Measurements from ENCODE around the gene APBA3. TPM values are rescaled to one million over a fixed set of nuclear protein-coding genes. Genes with fewer than 3 reads are reported as not detected.

APBA3 gene
- total and polyA plus RNA-seq, 2 donors, result 23.7 to 26.1 TPM

DNA sequence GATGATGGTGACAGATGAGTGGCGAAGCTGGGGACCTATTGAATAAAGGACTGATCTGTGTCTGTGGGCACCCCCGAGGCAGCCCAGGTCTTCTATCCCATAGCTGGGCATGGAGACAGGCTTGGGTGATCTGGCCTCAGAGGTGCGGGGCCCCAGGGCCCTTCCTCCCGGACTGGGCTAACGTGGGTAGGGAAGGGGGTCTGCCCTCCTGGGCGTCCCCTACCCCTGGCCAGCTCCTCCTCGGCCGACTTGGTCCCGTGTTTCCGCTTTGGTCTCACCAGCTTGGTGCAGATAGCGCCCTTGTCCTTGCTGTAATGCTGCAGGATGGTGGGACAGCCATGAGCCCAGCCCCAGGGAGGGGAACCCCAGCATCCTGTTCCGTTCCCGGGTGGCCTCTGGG lies 21.4 kb upstream of the APBA3 start:
- H3K27me3 ChIP-seq (ENCODE audit: control insufficient read depth in 2 of 2, insufficient read depth in 1 of 2, low read length in 1 of 2), result peaks cover 31 to 39% of the 10 kb centered on the region in 2 donors
- WGBS, result 92% methylated on average over 13 of the region's 13 CpGs
- no peaks in the 10 kb centered on the region for H3K36me3 ChIP-seq (ENCODE audit: control insufficient read depth in 2 of 2, insufficient read depth in 2 of 2, low read length in 1 of 2)
- DNase-seq (ENCODE audit: low read depth in 6 of 9, low spot score in 9 of 9), result no peak
- peaks cover 0 to 3% of the 10 kb centered on the region in 2 donors for H3K4me1 ChIP-seq (ENCODE audit: control insufficient read depth in 2 of 2, insufficient read depth in 2 of 2, low read length in 2 of 2)
- H3K4me3 ChIP-seq (ENCODE audit: low read length in 2 of 2), result no peak overlapping the region
- peaks cover 11 to 51% of the 10 kb centered on the region in 2 donors for H3K9me3 ChIP-seq (ENCODE audit: control insufficient read depth in 2 of 2, insufficient read depth in 1 of 2, low read length in 1 of 2)
- no peak overlapping the region for H3K27ac ChIP-seq (ENCODE audit: low read depth in 1 of 2, low read length in 1 of 2)

DNA sequence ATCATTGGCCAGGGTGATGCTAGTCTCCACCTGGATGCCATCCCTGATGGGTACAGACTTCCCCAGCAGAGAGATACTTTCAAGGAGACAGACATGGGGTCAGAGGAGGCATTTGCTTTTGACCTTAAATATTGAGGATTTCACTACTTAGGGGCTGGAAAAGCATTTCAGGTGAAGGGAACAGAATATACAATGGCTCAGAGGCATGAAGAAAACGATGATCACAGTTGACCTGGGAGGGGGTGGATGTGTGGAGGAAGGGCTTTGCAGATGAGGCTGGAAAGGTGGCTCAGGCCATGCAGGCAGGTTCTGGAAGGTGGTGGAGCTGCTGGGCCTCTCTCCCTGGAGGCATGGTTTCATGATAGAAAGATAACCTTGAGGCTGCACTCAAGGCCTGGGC lies 20.8 kb upstream of the APBA3 start:
- peaks cover 28 to 36% of the 10 kb centered on the region in 2 donors for H3K27me3 ChIP-seq (ENCODE audit: control insufficient read depth in 2 of 2, insufficient read depth in 1 of 2, low read length in 1 of 2)
- no peak overlapping the region for H3K27ac ChIP-seq (ENCODE audit: low read depth in 1 of 2, low read length in 1 of 2)
- no peak overlapping the region for H3K4me3 ChIP-seq (ENCODE audit: low read length in 2 of 2)
- 94% methylated on average over 1 of the region's 1 CpG for WGBS
- peaks cover 0 to 3% of the 10 kb centered on the region in 2 donors for H3K4me1 ChIP-seq (ENCODE audit: control insufficient read depth in 2 of 2, insufficient read depth in 2 of 2, low read length in 2 of 2)
- no peaks in the 10 kb centered on the region for H3K36me3 ChIP-seq (ENCODE audit: control insufficient read depth in 2 of 2, insufficient read depth in 2 of 2, low read length in 1 of 2)
- H3K9me3 ChIP-seq (ENCODE audit: control insufficient read depth in 2 of 2, insufficient read depth in 1 of 2, low read length in 1 of 2), result peaks cover 11 to 53% of the 10 kb centered on the region in 2 donors
- no peak for DNase-seq (ENCODE audit: low read depth in 6 of 9, low spot score in 9 of 9)

DNA sequence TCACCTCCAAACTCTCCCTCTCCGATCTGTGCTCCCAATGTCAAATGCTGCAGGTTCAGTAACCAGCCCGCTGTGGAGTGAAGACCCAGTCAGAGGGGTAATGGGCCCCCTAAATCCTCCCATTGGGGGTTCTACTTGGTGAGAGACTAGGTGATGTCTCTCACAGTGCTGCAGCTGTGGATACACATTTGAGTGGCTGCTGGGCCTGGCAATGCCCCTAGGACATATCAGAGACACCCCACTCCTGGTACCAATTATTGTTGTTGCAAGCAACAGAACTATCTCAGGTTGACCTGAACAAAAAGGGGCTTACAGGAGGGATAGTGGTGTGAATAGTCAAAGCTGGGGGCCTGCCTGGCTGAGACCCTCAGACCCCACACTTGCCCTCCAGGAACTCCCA lies 20.1 kb upstream of the APBA3 start:
- 98% methylated on average over 2 of the region's 2 CpGs for WGBS
- no peaks in the 10 kb centered on the region for H3K36me3 ChIP-seq (ENCODE audit: control insufficient read depth in 2 of 2, insufficient read depth in 2 of 2, low read length in 1 of 2)
- no peak overlapping the region for H3K27ac ChIP-seq (ENCODE audit: low read depth in 1 of 2, low read length in 1 of 2)
- no peak for DNase-seq (ENCODE audit: low read depth in 6 of 9, low spot score in 9 of 9)
- H3K4me1 ChIP-seq (ENCODE audit: control insufficient read depth in 2 of 2, insufficient read depth in 2 of 2, low read length in 2 of 2), result peaks cover 0 to 3% of the 10 kb centered on the region in 2 donors
- peaks cover 11 to 53% of the 10 kb centered on the region in 2 donors for H3K9me3 ChIP-seq (ENCODE audit: control insufficient read depth in 2 of 2, insufficient read depth in 1 of 2, low read length in 1 of 2)
- no peak overlapping the region for H3K4me3 ChIP-seq (ENCODE audit: low read length in 2 of 2)
- H3K27me3 ChIP-seq (ENCODE audit: control insufficient read depth in 2 of 2, insufficient read depth in 1 of 2, low read length in 1 of 2), result peaks cover 23 to 28% of the 10 kb centered on the region in 2 donors

DNA sequence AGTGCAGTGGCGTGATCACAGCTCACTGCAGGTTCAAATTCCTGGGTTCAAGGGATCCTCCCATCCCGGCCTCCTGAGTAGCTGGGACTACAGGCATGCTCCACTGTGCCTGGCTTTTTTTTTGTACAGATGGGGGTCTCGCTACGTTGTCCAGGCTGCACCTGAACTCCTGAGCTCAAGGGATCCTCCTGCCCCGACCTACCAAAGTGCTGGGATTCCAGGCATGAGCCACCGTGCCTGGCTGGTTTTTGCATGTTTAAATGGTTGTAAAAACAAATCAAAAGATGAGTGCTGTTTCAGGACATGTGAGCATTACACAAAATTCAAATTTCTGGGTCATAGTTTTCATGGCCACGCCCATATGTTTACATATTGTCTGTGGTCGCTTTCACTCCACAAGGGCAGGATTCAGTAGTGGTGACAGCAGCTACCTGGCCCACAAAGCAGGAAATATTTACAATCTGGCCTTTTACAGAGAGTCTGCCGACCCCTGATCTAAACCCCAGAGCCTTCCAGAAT lies 19.4 kb upstream of the APBA3 start:
- H3K27me3 ChIP-seq (ENCODE audit: control insufficient read depth in 2 of 2, insufficient read depth in 1 of 2, low read length in 1 of 2), result peaks cover 15 to 23% of the 10 kb centered on the region in 2 donors
- WGBS, result 93% methylated on average over 9 of the region's 9 CpGs

DNA sequence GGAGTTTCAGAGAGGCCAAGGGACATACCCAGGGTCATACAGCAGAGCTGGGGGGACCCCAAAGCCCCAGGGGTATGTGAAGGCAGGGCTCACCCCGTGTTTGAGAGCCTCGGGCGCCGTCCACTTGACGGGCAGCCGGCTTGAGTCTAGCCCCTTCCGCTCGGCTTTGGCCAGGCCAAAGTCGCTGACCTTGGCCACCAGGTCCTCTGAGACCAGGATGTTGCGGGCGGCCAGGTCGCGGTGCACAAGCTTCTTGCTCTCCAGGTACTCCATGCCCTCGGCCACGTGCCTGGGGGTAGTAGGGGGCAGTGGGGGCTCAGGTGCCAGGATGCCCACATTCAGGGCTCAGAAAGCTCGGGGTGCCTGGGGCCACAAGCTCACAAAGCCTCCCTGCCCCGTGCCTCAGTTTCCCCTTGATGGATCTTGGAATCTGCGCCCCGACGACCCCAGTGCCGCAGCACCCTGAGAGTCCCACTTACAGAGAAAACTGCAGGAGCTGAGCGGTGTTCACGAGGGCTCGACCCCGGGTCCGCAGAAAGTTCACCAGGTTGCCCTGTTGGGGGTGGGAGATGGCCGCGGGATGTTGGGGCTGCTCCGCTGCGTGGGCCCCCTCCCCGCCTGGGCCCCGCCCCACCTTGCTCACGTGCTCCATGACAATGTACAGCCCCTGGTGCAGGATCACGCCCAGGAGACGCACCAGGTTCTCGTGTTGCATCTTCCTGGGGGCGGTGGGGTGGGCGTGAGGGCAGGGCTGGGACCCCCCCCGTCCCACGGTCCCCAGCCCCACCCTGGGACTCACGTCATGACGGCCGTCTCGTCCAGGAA lies 17.6 kb upstream of the APBA3 start:
- Histone ChIP-seq H3K4me3 (ENCODE audit: low read length in 2 of 2) (no peak overlapping the region), H3K36me3 (ENCODE audit: control insufficient read depth in 2 of 2, insufficient read depth in 2 of 2, low read length in 1 of 2) (no peaks in the 10 kb centered on the region), H3K27me3 (ENCODE audit: control insufficient read depth in 2 of 2, insufficient read depth in 1 of 2, low read length in 1 of 2) (peaks cover under 1 to 6% of the 10 kb centered on the region in 2 donors), H3K27ac (ENCODE audit: low read depth in 1 of 2, low read length in 1 of 2) (no peak overlapping the region), H3K4me1 (ENCODE audit: control insufficient read depth in 2 of 2, insufficient read depth in 2 of 2, low read length in 2 of 2) (no peaks in the 10 kb centered on the region), H3K9me3 (ENCODE audit: control insufficient read depth in 2 of 2, insufficient read depth in 1 of 2, low read length in 1 of 2) (peaks cover 11 to 49% of the 10 kb centered on the region in 2 donors)
- no peak for DNase-seq (ENCODE audit: low read depth in 6 of 9, low spot score in 9 of 9)
- 91% methylated on average over 44 of the region's 44 CpGs for WGBS

More for the DNA sequence above, 19.4 kb upstream of the APBA3 start:
- Histone ChIP-seq H3K36me3 (ENCODE audit: control insufficient read depth in 2 of 2, insufficient read depth in 2 of 2, low read length in 1 of 2) (no peaks in the 10 kb centered on the region), H3K4me1 (ENCODE audit: control insufficient read depth in 2 of 2, insufficient read depth in 2 of 2, low read length in 2 of 2) (peaks cover 0 to 3% of the 10 kb centered on the region in 2 donors), H3K27ac (ENCODE audit: low read depth in 1 of 2, low read length in 1 of 2) (no peak overlapping the region), H3K9me3 (ENCODE audit: control insufficient read depth in 2 of 2, insufficient read depth in 1 of 2, low read length in 1 of 2) (peaks cover 11 to 53% of the 10 kb centered on the region in 2 donors), H3K4me3 (ENCODE audit: low read length in 2 of 2) (no peak overlapping the region)
- no peak for DNase-seq (ENCODE audit: low read depth in 6 of 9, low spot score in 9 of 9)

DNA sequence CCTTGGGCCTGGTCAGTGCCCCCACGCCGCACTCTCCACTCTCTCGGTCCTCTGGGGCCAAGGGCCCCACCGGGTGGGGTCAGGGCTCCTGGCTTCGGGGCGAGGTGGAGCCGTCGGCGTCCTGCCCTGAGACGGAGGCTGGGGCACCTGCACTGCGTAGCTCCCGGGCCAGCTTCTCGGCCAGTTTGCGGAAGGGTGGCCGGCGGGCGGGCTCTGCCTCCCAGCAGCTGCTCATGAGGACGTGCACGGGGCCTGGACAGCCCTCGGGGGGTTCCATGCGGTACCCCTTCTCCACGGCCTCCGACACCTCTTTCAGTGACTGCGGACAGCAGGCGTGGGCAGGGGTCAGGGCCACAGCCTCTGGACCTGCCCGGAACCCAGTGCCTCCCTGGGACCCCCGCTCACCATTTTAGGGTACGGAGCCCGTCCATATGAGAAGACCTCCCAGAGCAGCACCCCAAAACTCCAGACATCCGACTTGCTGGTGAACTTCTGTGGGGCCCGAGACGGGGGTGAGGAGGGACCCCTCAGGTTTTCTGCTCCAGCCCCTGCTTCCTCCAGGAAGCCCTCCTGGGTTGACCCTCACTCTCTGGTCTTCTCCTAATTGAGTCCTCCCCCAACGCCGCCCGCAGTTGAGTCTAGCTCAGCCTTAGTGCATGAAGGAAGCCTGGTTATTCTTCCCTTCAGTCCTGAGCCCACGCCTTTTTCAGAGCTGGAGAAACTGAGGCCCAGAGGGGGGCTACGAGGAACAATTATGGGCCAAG lies 16.8 kb upstream of the APBA3 start:
- no peaks in the 10 kb centered on the region for H3K4me1 ChIP-seq (ENCODE audit: control insufficient read depth in 2 of 2, insufficient read depth in 2 of 2, low read length in 2 of 2)
- no peak for DNase-seq (ENCODE audit: low read depth in 6 of 9, low spot score in 9 of 9)
- no peaks in the 10 kb centered on the region for H3K36me3 ChIP-seq (ENCODE audit: control insufficient read depth in 2 of 2, insufficient read depth in 2 of 2, low read length in 1 of 2)
- H3K27me3 ChIP-seq (ENCODE audit: control insufficient read depth in 2 of 2, insufficient read depth in 1 of 2, low read length in 1 of 2), result no peaks in the 10 kb centered on the region
- no peak overlapping the region for H3K4me3 ChIP-seq (ENCODE audit: low read length in 2 of 2)
- H3K27ac ChIP-seq (ENCODE audit: low read depth in 1 of 2, low read length in 1 of 2), result no peak overlapping the region
- H3K9me3 ChIP-seq (ENCODE audit: control insufficient read depth in 2 of 2, insufficient read depth in 1 of 2, low read length in 1 of 2), result peaks cover 11 to 49% of the 10 kb centered on the region in 2 donors
- WGBS, result 97% methylated on average over 37 of the region's 37 CpGs

DNA sequence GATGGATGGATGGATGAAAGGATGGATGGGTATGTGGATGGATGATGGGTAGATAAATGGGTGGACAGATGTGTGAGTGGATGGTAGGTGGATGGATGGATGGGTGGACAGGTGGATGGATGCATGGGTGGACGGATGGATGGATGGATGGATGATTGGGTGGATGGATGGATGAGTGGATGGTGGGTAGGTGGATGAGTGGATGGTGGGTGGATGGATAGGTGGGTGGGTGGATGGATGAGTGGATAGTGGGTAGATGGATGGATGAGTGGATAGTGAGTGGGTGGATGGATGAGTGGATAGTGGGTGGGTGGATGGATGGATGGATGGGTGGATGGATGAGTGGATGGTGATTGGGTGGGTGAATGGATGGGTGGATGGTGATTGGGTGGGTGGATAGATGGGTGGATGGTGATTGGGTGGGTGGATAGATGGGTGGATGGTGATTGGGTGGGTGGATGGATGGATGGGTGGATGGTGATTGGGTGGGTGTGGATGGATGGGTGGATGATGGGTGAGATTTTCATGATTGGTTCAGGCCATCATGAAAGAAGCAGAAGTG lies 15.1 kb upstream of the APBA3 start:
- Histone ChIP-seq H3K9me3 (ENCODE audit: control insufficient read depth in 2 of 2, insufficient read depth in 1 of 2, low read length in 1 of 2) (peaks cover 3 to 33% of the 10 kb centered on the region in 2 donors), H3K27ac (ENCODE audit: low read depth in 1 of 2, low read length in 1 of 2) (no peak overlapping the region), H3K4me1 (ENCODE audit: control insufficient read depth in 2 of 2, insufficient read depth in 2 of 2, low read length in 2 of 2) (no peaks in the 10 kb centered on the region), H3K36me3 (ENCODE audit: control insufficient read depth in 2 of 2, insufficient read depth in 2 of 2, low read length in 1 of 2) (no peaks in the 10 kb centered on the region), H3K4me3 (ENCODE audit: low read length in 2 of 2) (no peak overlapping the region), H3K27me3 (ENCODE audit: control insufficient read depth in 2 of 2, insufficient read depth in 1 of 2, low read length in 1 of 2) (no peaks in the 10 kb centered on the region)
- no peak for DNase-seq (ENCODE audit: low read depth in 6 of 9, low spot score in 9 of 9)
- WGBS, result 100% methylated on average over 1 of the region's 1 CpG

DNA sequence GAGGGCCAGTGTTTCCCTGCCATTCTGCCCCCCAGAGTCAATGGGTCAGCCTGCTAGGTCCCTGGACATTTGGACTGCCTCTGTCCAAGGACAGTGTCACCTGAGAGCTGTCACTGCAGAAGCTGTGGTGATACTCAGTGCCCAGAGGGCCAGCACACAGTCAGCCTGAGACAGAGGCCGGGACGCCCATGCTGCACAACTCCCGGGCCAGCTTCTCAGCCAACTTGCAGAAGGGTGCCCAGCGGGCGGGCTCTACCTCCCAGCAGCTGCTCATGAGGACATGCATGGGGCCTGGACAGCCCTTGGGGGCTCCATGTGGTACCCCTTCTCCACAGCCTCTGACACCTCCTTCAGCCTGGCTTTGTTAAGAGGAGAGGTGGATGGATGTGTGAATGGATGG lies 14.3 kb upstream of the APBA3 start:
- no peaks in the 10 kb centered on the region for H3K4me1 ChIP-seq (ENCODE audit: control insufficient read depth in 2 of 2, insufficient read depth in 2 of 2, low read length in 2 of 2)
- no peak overlapping the region for H3K4me3 ChIP-seq (ENCODE audit: low read length in 2 of 2)
- H3K36me3 ChIP-seq (ENCODE audit: control insufficient read depth in 2 of 2, insufficient read depth in 2 of 2, low read length in 1 of 2), result no peaks in the 10 kb centered on the region
- WGBS, result 92% methylated on average over 5 of the region's 5 CpGs
- H3K27me3 ChIP-seq (ENCODE audit: control insufficient read depth in 2 of 2, insufficient read depth in 1 of 2, low read length in 1 of 2), result no peaks in the 10 kb centered on the region
- H3K27ac ChIP-seq (ENCODE audit: low read depth in 1 of 2, low read length in 1 of 2), result no peak overlapping the region
- peaks cover 0 to 26% of the 10 kb centered on the region in 2 donors for H3K9me3 ChIP-seq (ENCODE audit: control insufficient read depth in 2 of 2, insufficient read depth in 1 of 2, low read length in 1 of 2)
- no peak for DNase-seq (ENCODE audit: low read depth in 6 of 9, low spot score in 9 of 9)

DNA sequence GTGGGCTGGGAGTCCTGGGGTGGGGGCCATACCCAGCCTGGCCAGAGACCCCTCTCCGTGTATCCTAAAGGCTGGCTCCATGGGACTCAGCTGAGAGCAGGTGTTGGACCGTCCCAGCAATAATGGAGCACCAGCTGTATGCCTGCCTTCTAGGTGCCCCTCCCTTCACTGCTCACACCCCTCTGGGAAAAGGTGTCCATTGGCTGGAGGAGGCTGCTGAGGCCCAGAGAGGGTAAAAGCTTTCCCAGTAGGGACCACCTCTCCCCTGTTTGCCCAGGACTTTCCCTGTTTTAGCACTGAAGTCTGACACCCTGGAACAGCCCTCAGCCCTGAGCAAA lies 13.9 kb upstream of the APBA3 start:
- no peak overlapping the region for H3K27ac ChIP-seq (ENCODE audit: low read depth in 1 of 2, low read length in 1 of 2)
- 95% methylated on average over 2 of the region's 2 CpGs for WGBS
- no peak overlapping the region for H3K4me3 ChIP-seq (ENCODE audit: low read length in 2 of 2)
- no peaks in the 10 kb centered on the region for H3K36me3 ChIP-seq (ENCODE audit: control insufficient read depth in 2 of 2, insufficient read depth in 2 of 2, low read length in 1 of 2)
- H3K27me3 ChIP-seq (ENCODE audit: control insufficient read depth in 2 of 2, insufficient read depth in 1 of 2, low read length in 1 of 2), result no peaks in the 10 kb centered on the region
- DNase-seq (ENCODE audit: low read depth in 6 of 9, low spot score in 9 of 9), result no peak
- peaks cover 0 to 21% of the 10 kb centered on the region in 2 donors for H3K9me3 ChIP-seq (ENCODE audit: control insufficient read depth in 2 of 2, insufficient read depth in 1 of 2, low read length in 1 of 2)
- no peaks in the 10 kb centered on the region for H3K4me1 ChIP-seq (ENCODE audit: control insufficient read depth in 2 of 2, insufficient read depth in 2 of 2, low read length in 2 of 2)
